MCF 10A (cell line): ENCODE measurements around the gene PLEKHJ1. TPM values are rescaled to one million over a fixed set of nuclear protein-coding genes. Genes with fewer than 3 reads are reported as not detected.

Source experiments
- microRNA-seq: library from miRNA; unstranded; fragments of <30 nt; microRNA quantifications from one replicate; pipeline ENCODE4 v1.2.0, GENCODE V29; 2022
- total RNA-seq: library from RNA; stranded (reverse); gene quantifications from 2 replicates; pipeline ENCODE4 v1.2.3, GENCODE V29; 2022

PLEKHJ1 gene
- total RNA-seq, 1 experiment from 2014 or later, result 54.1 TPM

Small RNAs within 50 kb of the gene (microRNA-seq; reads per million reads assigned to microRNA genes)
- gene MIR1227 (3.2 reads per million, percentile 23 among the genes with 10 or more reads in this experiment), gene MIR4321 (not detected)

Other genes with a start within 250 kb of the PLEKHJ1 start
- 53.1 and 53.4 TPM in 2 replicates for gene BTBD2, start 220.6 kb downstream of the PLEKHJ1 start, total RNA-seq
- 146 and 224 TPM in 2 replicates for gene MKNK2, start 185.1 kb downstream of the PLEKHJ1 start, total RNA-seq
- 40.9 and 47.2 TPM in 2 replicates for gene MOB3A, start 140.0 kb downstream of the PLEKHJ1 start, total RNA-seq
- 3.1 and 5.3 TPM in 2 replicates for gene IZUMO4, start 139.4 kb downstream of the PLEKHJ1 start, total RNA-seq
- 172 and 181 TPM in 2 replicates for gene AP3D1, start 84.8 kb downstream of the PLEKHJ1 start, total RNA-seq
- gene DOT1L, start 72.4 kb downstream of the PLEKHJ1 start, total RNA-seq, result 27.0 and 28.4 TPM in 2 replicates
- gene SF3A2, start 495 bp upstream of the PLEKHJ1 start, total RNA-seq, result 101 and 119 TPM in 2 replicates
- 11.9 and 21.2 TPM in 2 replicates for gene AMH, start 13.0 kb upstream of the PLEKHJ1 start, total RNA-seq
- gene JSRP1, start 20.1 kb upstream of the PLEKHJ1 start, total RNA-seq, result 0.37 and 0.49 TPM in 2 replicates
- not detected in 2 replicates for gene PEAK3, start 45.8 kb upstream of the PLEKHJ1 start, total RNA-seq
- gene LINGO3, start 71.8 kb upstream of the PLEKHJ1 start, total RNA-seq, result not detected in 2 replicates
- gene LSM7, start 92.3 kb upstream of the PLEKHJ1 start, total RNA-seq, result 135 and 152 TPM in 2 replicates
- 70.1 and 70.9 TPM in 2 replicates for gene SPPL2B, start 92.4 kb upstream of the PLEKHJ1 start, total RNA-seq
- gene TMPRSS9, start 123.9 kb upstream of the PLEKHJ1 start, total RNA-seq, result not detected in 2 replicates
- gene TIMM13, start 191.3 kb upstream of the PLEKHJ1 start, total RNA-seq, result 123 and 188 TPM in 2 replicates
- gene LMNB2, start 220.6 kb upstream of the PLEKHJ1 start, total RNA-seq, result 85.2 and 85.6 TPM in 2 replicates
- gene GADD45B, start 239.8 kb upstream of the PLEKHJ1 start, total RNA-seq, result 28.0 and 53.8 TPM in 2 replicates